HG02759 (cell line): ENCODE data around the gene TYMP.

Source experiments
- ATAC-seq: cut with Tn5 transposase; IDR thresholded peaks from one replicate; pipeline ENCODE4 v1.9.1; 2021; ENCODE audit warnings: mild to moderate bottlenecking, moderate library complexity; ENCODE audit not compliant: unreplicated experiment

Gene TYMP

GRCh38 chr22:50563413-50564160 lies 33.8 kb upstream of the TYMP start:
- no peak for ATAC-seq

GRCh38 chr22:50562523-50563412 lies 33.0 kb upstream of the TYMP start, which contains the start of gene SYCE3:
TSS of gene SYCE3 (minus strand) at chr22:50562919. CDS start at chr22:50556405, 6,514 bp downstream.
- ATAC-seq: peak; percentile 94

- no peak for ATAC-seq
Observed at GRCh38 chr22:50561401-50562358, 31.9 kb upstream of the TYMP start.

- no peak for ATAC-seq
Observed at GRCh38 chr22:50560034-50560433, 30.2 kb upstream of the TYMP start.

- ATAC-seq: no peak
Observed at GRCh38 chr22:50556703-50557102, 26.9 kb upstream of the TYMP start.

GRCh38 chr22:50553310-50553709 lies 23.5 kb upstream of the TYMP start:
- no peak for ATAC-seq

- ATAC-seq: no peak
Observed at GRCh38 chr22:50551160-50551752, 21.4 kb upstream of the TYMP start.

GRCh38 chr22:50550395-50550794 lies 20.6 kb upstream of the TYMP start:
- ATAC-seq: no peak

- ATAC-seq: peak; percentile 16
Observed at GRCh38 chr22:50548921-50549790, 19.3 kb upstream of the TYMP start.

- peak; percentile 35 for ATAC-seq
Observed at GRCh38 chr22:50548040-50548920, 18.5 kb upstream of the TYMP start.

GRCh38 chr22:50547263-50547985 lies 17.6 kb upstream of the TYMP start:
- no peak for ATAC-seq

GRCh38 chr22:50546326-50547262 lies 16.8 kb upstream of the TYMP start:
- no peak for ATAC-seq

- no peak for ATAC-seq
Observed at GRCh38 chr22:50545522-50546325, 15.9 kb upstream of the TYMP start, which contains the start of gene KLHDC7B. TSS of gene KLHDC7B (plus strand) at chr22:50545899. CDS start at chr22:50546244, 345 bp downstream.

- ATAC-seq: no peak
Observed at GRCh38 chr22:50544746-50545253, 15.0 kb upstream of the TYMP start.

GRCh38 chr22:50544078-50544745 lies 14.4 kb upstream of the TYMP start:
- no peak for ATAC-seq
